GM12865 (cell line): ENCODE data around the gene RAMACL.

Experiments
- DNase-seq: peaks from one replicate; pipeline ENCODE4 v3.0.0; 2010; ENCODE audit warnings: low read depth
- H3K4me3 ChIP-seq: 2 replicates; pipeline ENCODE4 v1.5.1; 2011; ENCODE audit warnings: mild to moderate bottlenecking, low read depth, low read length, control low read depth
- TF ChIP-seq, protein P1 (sequence below): IDR thresholded peaks from 2 replicates; pipeline ENCODE4 v1.5.1; 2011; ENCODE audit warnings: low read length, control low read depth, low read depth, inconsistent platforms; ENCODE audit not compliant: insufficient read depth; ENCODE audit errors: missing control alignments

Gene RAMACL

DNA sequence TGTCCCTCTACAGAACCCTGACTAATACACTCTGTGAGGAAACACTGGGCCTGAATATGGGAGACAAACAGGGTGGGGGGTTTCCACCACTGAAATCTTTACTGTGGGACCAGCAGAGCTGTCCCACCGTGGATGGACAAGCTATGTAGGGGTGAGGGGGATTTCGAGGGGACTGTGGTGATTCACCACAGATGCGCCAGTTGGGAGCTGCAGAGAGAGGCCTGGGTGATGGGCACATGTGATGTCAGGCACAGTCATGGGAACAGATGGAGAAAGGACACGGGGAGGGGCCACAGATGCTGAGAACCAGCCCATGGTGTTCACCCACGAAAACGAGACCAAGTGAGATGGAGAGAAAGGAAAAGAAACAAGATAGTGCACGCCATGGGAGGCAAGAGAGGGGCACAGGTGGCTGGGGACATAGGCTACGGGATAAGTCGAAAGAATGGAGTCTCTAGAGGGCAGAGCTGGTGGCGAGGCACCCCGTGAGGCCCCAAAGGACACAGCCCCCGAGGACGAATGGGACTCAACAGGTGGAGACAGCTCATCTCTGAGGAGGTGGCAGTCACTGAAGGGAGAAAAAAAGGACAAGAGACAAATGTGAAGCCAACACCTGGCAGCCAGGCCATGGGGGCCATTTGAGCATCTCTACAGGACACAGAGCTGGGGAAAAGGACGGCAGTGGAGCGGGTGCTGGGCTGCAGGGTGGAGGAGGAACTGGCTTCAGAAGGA is 10.5 kb upstream of the RAMACL start:
- TF ChIP-seq, protein P1, sequence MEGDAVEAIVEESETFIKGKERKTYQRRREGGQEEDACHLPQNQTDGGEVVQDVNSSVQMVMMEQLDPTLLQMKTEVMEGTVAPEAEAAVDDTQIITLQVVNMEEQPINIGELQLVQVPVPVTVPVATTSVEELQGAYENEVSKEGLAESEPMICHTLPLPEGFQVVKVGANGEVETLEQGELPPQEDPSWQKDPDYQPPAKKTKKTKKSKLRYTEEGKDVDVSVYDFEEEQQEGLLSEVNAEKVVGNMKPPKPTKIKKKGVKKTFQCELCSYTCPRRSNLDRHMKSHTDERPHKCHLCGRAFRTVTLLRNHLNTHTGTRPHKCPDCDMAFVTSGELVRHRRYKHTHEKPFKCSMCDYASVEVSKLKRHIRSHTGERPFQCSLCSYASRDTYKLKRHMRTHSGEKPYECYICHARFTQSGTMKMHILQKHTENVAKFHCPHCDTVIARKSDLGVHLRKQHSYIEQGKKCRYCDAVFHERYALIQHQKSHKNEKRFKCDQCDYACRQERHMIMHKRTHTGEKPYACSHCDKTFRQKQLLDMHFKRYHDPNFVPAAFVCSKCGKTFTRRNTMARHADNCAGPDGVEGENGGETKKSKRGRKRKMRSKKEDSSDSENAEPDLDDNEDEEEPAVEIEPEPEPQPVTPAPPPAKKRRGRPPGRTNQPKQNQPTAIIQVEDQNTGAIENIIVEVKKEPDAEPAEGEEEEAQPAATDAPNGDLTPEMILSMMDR, result no peak
- no peak for DNase-seq
- no peak overlapping the region for H3K4me3 ChIP-seq

GRCh38 chr6:166595949-166596348 is 9.5 kb upstream of the RAMACL start:
- no peak for DNase-seq
- TF ChIP-seq, protein P1, result no peak
- H3K4me3 ChIP-seq, result no peak overlapping the region

- TF ChIP-seq, protein P1, result no peak
- H3K4me3 ChIP-seq, result no peak overlapping the region
- DNase-seq, result no peak
These were observed 8.7 kb upstream of the RAMACL start for GRCh38 chr6:166595061-166595780.

- TF ChIP-seq, protein P1, result no peak
- no peak for DNase-seq
These were observed 6.3 kb upstream of the RAMACL start for GRCh38 chr6:166592821-166593220.

GRCh38 chr6:166591961-166592520 is 5.6 kb upstream of the RAMACL start:
- no peak overlapping the region for H3K4me3 ChIP-seq
- DNase-seq, result no peak
- TF ChIP-seq, protein P1, result no peak

More at GRCh38 chr6:166592821-166593220, 6.3 kb upstream of the RAMACL start:
- no peak overlapping the region for H3K4me3 ChIP-seq

DNA sequence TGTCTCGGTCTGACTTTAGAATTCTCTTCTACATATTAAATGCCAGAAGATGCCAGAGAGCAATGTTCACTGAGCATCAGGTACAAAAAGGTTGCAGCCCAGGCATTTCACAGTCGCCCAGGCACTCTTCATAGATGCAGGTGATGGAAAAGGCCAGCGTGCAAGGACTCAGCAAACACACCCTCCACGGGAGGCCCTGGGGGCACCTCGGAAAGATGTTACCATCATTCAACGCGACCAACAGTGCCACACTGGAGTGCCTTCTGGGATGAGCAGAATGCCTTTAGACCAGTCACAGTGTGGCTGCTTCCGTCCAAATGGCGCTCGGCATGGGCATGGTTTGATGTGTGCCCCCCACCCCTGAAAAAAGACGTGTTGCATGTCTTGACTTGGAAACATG is 4.5 kb upstream of the RAMACL start:
- TF ChIP-seq, protein P1, result no peak
- DNase-seq, result no peak

More for the DNA sequence above, 4.5 kb upstream of the RAMACL start:
- no peak overlapping the region for H3K4me3 ChIP-seq
